GM23338 (cell line): Measurements from ENCODE around the gene ZGRF1. TPM values are rescaled to one million over a fixed set of nuclear protein-coding genes. Genes with fewer than 3 reads are reported as not detected.

Experiments
- ATAC-seq: fragments of 200-7000 bp; cut with Tn5 transposase; 3 replicates; pipeline ENCODE4 v1.9.1; 2020
- DNase-seq: peaks from one replicate; pipeline ENCODE4 v3.0.0-alpha.2; 2015; ENCODE audit warnings: low spot score
- H2AFZ ChIP-seq: fragments of 200-600 bp; sonication (generic); 2 replicates; pipeline ENCODE4 v1.8.0; 2016; ENCODE audit warnings: antibody characterized with exemption, mild to moderate bottlenecking, moderate library complexity
- H3F3A ChIP-seq: fragments of 200-600 bp; sonication (generic); replicated peaks from 2 replicates; pipeline ENCODE4 v1.8.0; 2017; ENCODE audit warnings: antibody characterized with exemption, mixed run types, low read depth
- H3K27ac ChIP-seq: fragments of 200-600 bp; sonication (generic); 2 replicates; pipeline ENCODE4 v1.6.1; 2016; ENCODE audit warnings: low read depth
- H3K27me3 ChIP-seq: fragments of 200-600 bp; sonication (generic); 2 replicates; pipeline ENCODE4 v1.8.0; 2016; ENCODE audit warnings: mild to moderate bottlenecking, mixed run types, moderate library complexity; ENCODE audit not compliant: insufficient read depth
- H3K36me3 ChIP-seq: fragments of 200-600 bp; sonication (generic); 2 replicates; pipeline ENCODE4 v1.8.0; 2016; ENCODE audit warnings: mild to moderate bottlenecking; ENCODE audit not compliant: insufficient read depth
- H3K4me1 ChIP-seq: fragments of 200-600 bp; sonication (generic); 2 replicates; pipeline ENCODE4 v1.8.0; 2016; ENCODE audit warnings: mild to moderate bottlenecking, moderate library complexity; ENCODE audit not compliant: insufficient read depth
- H3K4me2 ChIP-seq: fragments of 200-600 bp; sonication (generic); 2 replicates; pipeline ENCODE4 v1.7.1; 2017; ENCODE audit warnings: mixed run types
- H3K4me3 ChIP-seq: fragments of 200-600 bp; sonication (generic); 2 replicates; pipeline ENCODE4 v1.6.1; 2016; ENCODE audit warnings: mixed run types
- H3K79me2 ChIP-seq: fragments of 200-600 bp; sonication (generic); replicated peaks from 2 replicates; pipeline ENCODE4 v1.8.0; 2017; ENCODE audit warnings: mild to moderate bottlenecking; ENCODE audit not compliant: insufficient read depth
- H3K9me2 ChIP-seq: fragments of 200-600 bp; sonication (generic); 2 replicates; pipeline ENCODE4 v1.8.0; 2017; ENCODE audit not compliant: insufficient read depth
- H4K20me1 ChIP-seq: fragments of 200-600 bp; sonication (generic); replicated peaks from 2 replicates; pipeline ENCODE4 v1.8.0; 2017; ENCODE audit warnings: mild to moderate bottlenecking; ENCODE audit not compliant: insufficient read depth
- H3K27ac Mint-ChIP-seq: 2 replicates; pipeline ENCODE4 v1.8.0; 2020; ENCODE audit warnings: inconsistent platforms, mild to moderate bottlenecking, moderate library complexity, mixed read lengths
- H3K27me3 Mint-ChIP-seq: 3 replicates; pipeline ENCODE4 v1.8.0; 2022; ENCODE audit warnings: low read depth, mild to moderate bottlenecking, moderate library complexity, mixed read lengths, inconsistent platforms; ENCODE audit not compliant: insufficient read depth, poor library complexity
- H3K36me3 Mint-ChIP-seq: 3 replicates; pipeline ENCODE4 v1.8.0; 2021; ENCODE audit warnings: low read depth, mild to moderate bottlenecking, inconsistent platforms, moderate library complexity, mixed read lengths
- H3K4me1 Mint-ChIP-seq: 3 replicates; pipeline ENCODE4 v1.8.0; 2020; ENCODE audit warnings: mild to moderate bottlenecking, inconsistent platforms, mixed read lengths
- H3K4me3 Mint-ChIP-seq: 3 replicates; pipeline ENCODE4 v1.8.0; 2021; ENCODE audit warnings: moderate library complexity, mild to moderate bottlenecking, inconsistent platforms, mixed read lengths
- H3K9me3 Mint-ChIP-seq: 3 replicates; pipeline ENCODE4 v1.8.0; 2020; ENCODE audit warnings: moderate library complexity, mild to moderate bottlenecking, inconsistent platforms, mixed read lengths
- CREB1 ChIP-seq: fragments of 250-450 bp; sonication (Bioruptor Pico); IDR thresholded peaks from 2 replicates; pipeline ENCODE4 v1.5.0; 2020; ENCODE audit warnings: low read depth, mild to moderate bottlenecking, moderate library complexity
- CTCF ChIP-seq, 2 experiments: fragments of 200-600 bp in 1 of 2; sonication (generic) in 1 of 2; conservative IDR thresholded peaks; 2 replicates each; pipeline versions ENCODE4 v1.5.1 to v1.6.1; 2016 to 2017; ENCODE audit warnings: antibody characterized with exemption in 2 of 2, low read depth in 2 of 2, mild to moderate bottlenecking in 2 of 2, moderate library complexity in 1 of 2
- ETS1 ChIP-seq: IDR thresholded peaks from 2 replicates; pipeline ENCODE4 v1.6.1; 2016; ENCODE audit warnings: antibody characterized with exemption
- EZH2phosphoT487 ChIP-seq: fragments of 200-600 bp; sonication (generic); IDR thresholded peaks from one replicate; pipeline ENCODE4 v1.8.1; 2018; ENCODE audit warnings: antibody characterized with exemption; ENCODE audit not compliant: unreplicated experiment
- JUNB ChIP-seq: IDR thresholded peaks from one replicate; pipeline ENCODE4 v1.6.1; 2016; ENCODE audit warnings: antibody characterized with exemption; ENCODE audit not compliant: unreplicated experiment
- NANOG ChIP-seq: IDR thresholded peaks from 2 replicates; pipeline ENCODE4 v1.6.1; 2016; ENCODE audit warnings: antibody characterized with exemption, borderline replicate concordance
- ZNF114 ChIP-seq: fragments of 250-450 bp; sonication (Bioruptor Pico); IDR thresholded peaks from 2 replicates; pipeline ENCODE4 v1.5.0; 2020; ENCODE audit warnings: mild to moderate bottlenecking, moderate library complexity
- ZNF462 ChIP-seq: fragments of 250-450 bp; sonication (Bioruptor Pico); IDR thresholded peaks from 2 replicates; pipeline ENCODE4 v1.5.0; 2020; ENCODE audit warnings: mild to moderate bottlenecking, moderate library complexity
- polyA plus RNA-seq: library from polyadenylated mRNA; unstranded; fragments of >200 nt; fragmentation: Nextera tagmentation; extraction: Ambion mirVana; gene quantifications from 2 replicates; pipeline ENCODE4 v1.2.1, GENCODE V29; 2016
- total RNA-seq: library from RNA; depleted of rRNA; stranded (reverse); fragments of >200 nt; shearing (Covaris generic); gene quantifications from 2 replicates; pipeline ENCODE4 v1.2.3, GENCODE V29; 2014

The ZGRF1 gene
- total and polyA plus RNA-seq, 2 experiments from 2014 or later = 41.7 to 62.6 TPM

GRCh38 chr4:112532267-112532666, 104.4 kb downstream of the ZGRF1 start:
- no peaks in the 10 kb centered on the region for H3K9me3 Mint-ChIP-seq
- H3K27me3 Mint-ChIP-seq = peaks cover 3% of the 10 kb centered on the region
- no peak overlapping the region for H3K4me3 Mint-ChIP-seq
- H3K4me3 ChIP-seq = no peak overlapping the region
- no peaks in the 10 kb centered on the region for H3K4me1 ChIP-seq
- no peaks in the 10 kb centered on the region for H4K20me1 ChIP-seq
- no peak overlapping the region for H3K4me2 ChIP-seq
- ATAC-seq (no peak), DNase-seq (no peak)
- H3K36me3 ChIP-seq = no peaks in the 10 kb centered on the region
- H3K27ac Mint-ChIP-seq = no peak overlapping the region
- H3K27ac ChIP-seq = no peak overlapping the region
- H3F3A ChIP-seq = no peaks in the 10 kb centered on the region
- H3K36me3 Mint-ChIP-seq = no peaks in the 10 kb centered on the region
- no peak overlapping the region for H2AFZ ChIP-seq
- TF ChIP-seq CREB1 (CRISPR knock-in tag) = no peak
- no peak for TF ChIP-seq ZNF114 (CRISPR knock-in tag)
- no peak for TF ChIP-seq ZNF462
- TF ChIP-seq NANOG = no peak
- H3K4me1 Mint-ChIP-seq = no peaks in the 10 kb centered on the region
- 0 out of 2 replicates have a peak, but pooled peaks cover under 1% of the 10 kb centered on the region for H3K27me3 ChIP-seq
- H3K79me2 ChIP-seq = no peaks in the 10 kb centered on the region
- no peaks in the 10 kb centered on the region for H3K9me2 ChIP-seq

- H3K27ac ChIP-seq = no peak overlapping the region
- H3K4me2 ChIP-seq = no peak overlapping the region
- Mint-ChIP-seq H3K4me3 (no peak overlapping the region), H3K9me3 (no peaks in the 10 kb centered on the region), H3K27me3 (peaks cover 3% of the 10 kb centered on the region), H3K4me1 (no peaks in the 10 kb centered on the region), H3K36me3 (no peaks in the 10 kb centered on the region), H3K27ac (no peak overlapping the region)
- H3F3A ChIP-seq = no peaks in the 10 kb centered on the region
- no peaks in the 10 kb centered on the region for H3K4me1 ChIP-seq
- H3K4me3 ChIP-seq = no peak overlapping the region
- DNase-seq (no peak), ATAC-seq (no peak)
- no peaks in the 10 kb centered on the region for H3K36me3 ChIP-seq
- H2AFZ ChIP-seq = no peak overlapping the region
- H3K9me2 ChIP-seq = no peaks in the 10 kb centered on the region
- H4K20me1 ChIP-seq = no peaks in the 10 kb centered on the region
- H3K79me2 ChIP-seq = no peaks in the 10 kb centered on the region
- H3K27me3 ChIP-seq = peaks cover 12% of the 10 kb centered on the region
- TF ChIP-seq JUNB = no peak
- no peak for TF ChIP-seq NANOG
- TF ChIP-seq EZH2phosphoT487 = no peak
- TF ChIP-seq CTCF (conservative IDR thresholded peaks at IDR 0.05; ENCODE audit: low read depth in 2 of 2) = no peak
- no peak for TF ChIP-seq ZNF114 (CRISPR knock-in tag)
- no peak for TF ChIP-seq ETS1
Observed at GRCh38 chr4:112531146-112531545, 105.6 kb downstream of the ZGRF1 start.
